GM10266 (cell line): Measurements from ENCODE around the gene SLC37A2.

Experiments used
- DNase-seq: peaks from one replicate; pipeline ENCODE4 v3.0.0; 2012; ENCODE audit errors: extremely low spot score
- TF ChIP-seq, protein P1 (sequence below): IDR thresholded peaks from 2 replicates; pipeline ENCODE4 v1.5.1; 2012; ENCODE audit warnings: mild to moderate bottlenecking, low read depth; ENCODE audit not compliant: control insufficient read depth, insufficient read depth; ENCODE audit errors: missing control alignments

The SLC37A2 gene

DNA sequence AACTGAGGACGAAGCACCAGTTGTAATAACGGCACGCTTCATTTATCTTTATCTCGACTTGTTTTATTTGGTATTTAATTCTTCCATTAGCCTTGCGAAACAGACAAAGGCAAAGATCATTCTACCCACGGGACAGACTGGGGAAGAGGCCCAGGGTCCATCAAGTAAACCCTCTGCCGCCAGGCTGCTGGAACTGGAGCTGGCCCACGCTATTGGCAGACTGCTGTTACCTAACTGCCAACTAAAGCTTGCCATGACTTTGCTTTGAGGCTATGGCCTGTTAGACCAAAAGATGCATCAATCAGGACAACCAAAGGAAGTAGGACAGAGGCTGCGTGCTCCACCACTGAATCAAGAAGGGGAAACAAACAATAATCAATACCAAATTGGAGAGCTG lies 49.1 kb downstream of the SLC37A2 start:
- DNase-seq: no peak
- TF ChIP-seq, protein P1, sequence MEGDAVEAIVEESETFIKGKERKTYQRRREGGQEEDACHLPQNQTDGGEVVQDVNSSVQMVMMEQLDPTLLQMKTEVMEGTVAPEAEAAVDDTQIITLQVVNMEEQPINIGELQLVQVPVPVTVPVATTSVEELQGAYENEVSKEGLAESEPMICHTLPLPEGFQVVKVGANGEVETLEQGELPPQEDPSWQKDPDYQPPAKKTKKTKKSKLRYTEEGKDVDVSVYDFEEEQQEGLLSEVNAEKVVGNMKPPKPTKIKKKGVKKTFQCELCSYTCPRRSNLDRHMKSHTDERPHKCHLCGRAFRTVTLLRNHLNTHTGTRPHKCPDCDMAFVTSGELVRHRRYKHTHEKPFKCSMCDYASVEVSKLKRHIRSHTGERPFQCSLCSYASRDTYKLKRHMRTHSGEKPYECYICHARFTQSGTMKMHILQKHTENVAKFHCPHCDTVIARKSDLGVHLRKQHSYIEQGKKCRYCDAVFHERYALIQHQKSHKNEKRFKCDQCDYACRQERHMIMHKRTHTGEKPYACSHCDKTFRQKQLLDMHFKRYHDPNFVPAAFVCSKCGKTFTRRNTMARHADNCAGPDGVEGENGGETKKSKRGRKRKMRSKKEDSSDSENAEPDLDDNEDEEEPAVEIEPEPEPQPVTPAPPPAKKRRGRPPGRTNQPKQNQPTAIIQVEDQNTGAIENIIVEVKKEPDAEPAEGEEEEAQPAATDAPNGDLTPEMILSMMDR: no peak

DNA sequence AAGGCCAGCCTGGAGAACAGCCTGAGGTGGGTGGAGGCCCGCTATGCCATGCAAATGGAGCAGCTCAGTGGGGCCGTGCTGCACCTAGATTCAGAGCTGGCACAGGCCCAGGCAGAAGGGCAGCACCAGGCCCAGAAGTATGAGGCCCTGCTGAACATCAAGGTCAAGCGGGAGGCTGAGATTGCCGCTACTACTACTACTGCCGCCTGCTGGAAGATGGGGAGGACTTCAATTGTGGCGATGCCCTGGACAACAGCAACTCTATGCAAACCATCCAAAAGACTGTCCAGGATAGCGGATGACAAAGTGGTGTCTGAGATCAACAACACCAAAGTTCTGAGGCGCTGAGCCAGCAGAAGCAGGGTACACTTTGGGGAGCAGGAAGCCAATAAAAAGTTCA lies 51.4 kb downstream of the SLC37A2 start:
- TF ChIP-seq, protein P1: no peak
- no peak for DNase-seq

DNA sequence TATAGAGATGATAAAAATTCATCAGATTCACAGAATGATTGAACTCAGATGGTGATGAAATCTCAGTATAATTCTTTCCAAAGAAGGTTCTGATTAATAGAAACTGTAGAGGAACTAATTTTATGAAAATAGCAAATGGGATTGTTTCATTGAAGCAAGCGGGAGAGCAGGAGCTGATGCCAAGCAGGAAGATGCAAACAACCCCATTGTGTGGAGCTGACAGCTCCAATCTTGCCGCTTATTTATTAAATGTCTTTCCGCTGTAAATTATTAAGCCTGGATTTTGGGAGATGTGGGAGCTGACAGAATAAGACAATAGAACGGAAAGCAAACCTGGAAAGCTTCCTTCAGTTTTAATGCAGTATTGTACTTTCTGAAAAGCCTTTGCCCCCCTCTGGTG lies 54.3 kb downstream of the SLC37A2 start:
- no peak for DNase-seq
- TF ChIP-seq, protein P1: no peak

DNA sequence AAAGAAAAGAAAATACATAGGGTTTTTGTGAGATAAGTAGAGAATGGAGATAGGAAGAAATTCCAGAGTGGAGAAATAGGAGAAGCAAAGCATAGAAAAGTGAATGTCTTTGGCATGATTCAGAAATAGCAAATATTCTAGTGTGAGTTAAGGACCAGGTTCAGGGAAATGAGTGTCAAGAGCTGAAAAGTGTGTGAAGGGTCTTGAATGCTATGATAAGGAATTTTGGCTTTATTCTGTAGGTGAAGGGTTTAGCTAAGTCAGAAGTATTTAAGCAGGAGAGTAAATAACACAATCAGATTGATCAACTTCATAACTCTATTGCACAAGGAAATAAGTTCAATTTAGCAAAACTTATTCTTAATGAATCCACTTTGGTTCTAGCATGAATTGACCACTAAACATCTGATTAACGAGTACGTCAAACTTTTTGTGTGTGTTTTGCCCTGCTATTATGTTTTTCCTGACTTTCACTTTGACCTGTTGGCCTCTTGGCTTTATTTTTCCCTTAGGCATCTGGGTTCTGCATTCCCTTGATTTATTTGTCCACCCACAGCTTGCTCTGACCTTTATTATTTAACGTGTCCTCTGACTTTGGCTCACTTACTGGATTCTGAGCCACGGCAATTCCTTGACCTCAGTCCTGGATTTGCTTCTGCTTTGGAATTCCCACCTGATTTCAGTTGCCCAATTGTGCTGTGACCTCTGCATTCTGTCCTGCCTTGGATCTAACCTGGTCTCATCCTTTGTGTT lies 60.3 kb downstream of the SLC37A2 start:
- TF ChIP-seq, protein P1: no peak

DNA sequence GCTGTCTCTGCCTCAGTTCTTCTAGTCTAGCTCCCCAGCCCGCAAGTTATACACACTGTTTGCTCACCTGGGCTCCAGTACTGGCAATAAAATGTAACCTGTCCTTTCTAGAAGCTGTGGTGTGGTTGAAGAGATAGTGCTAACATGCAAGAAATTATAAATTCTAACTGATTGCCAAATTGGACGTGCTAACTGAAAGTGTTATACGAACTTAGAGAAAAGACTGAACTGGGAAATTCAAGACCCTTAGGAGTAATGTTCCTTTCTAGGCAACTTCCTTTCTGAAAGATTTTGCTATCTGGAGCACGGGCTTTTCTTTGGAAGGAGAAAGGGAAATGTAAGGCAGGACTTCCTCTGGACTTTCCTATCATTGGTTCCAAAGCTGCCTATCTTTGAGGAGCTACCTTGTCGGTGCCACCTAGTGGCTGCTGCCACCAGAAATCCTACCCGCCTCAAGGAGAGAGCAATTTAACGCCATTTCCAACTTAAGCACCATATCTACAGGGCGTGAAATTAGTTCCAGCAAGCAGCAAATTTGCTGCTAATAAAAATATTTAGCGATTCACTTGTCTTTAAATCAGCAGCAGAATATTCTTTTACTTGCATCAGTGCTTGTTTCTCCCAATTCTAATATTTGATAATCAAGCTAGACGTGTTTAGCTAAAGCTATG lies 61.0 kb downstream of the SLC37A2 start:
- DNase-seq: no peak

More for the DNA sequence above, 60.3 kb downstream of the SLC37A2 start:
- DNase-seq: no peak

DNA sequence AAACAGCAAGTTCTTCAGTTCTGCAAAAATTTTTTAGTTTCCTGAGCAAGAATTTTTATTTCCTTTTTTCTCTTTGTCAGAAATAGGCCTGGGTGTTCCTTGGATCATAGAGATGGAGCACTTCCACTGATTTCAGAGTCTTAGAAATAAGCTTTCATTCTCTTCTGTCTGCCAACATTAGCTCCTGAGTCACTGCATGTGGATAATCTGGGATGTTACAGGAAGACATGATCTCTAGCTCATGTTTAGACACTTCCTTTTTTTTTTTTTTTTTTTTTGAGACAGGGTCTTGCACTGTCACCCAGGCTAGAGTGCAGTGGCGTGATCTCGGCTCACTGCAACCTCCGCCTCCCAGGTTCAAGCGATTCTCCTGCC lies 61.5 kb downstream of the SLC37A2 start:
- TF ChIP-seq, protein P1: no peak
- DNase-seq: no peak

More for the DNA sequence above, 61.0 kb downstream of the SLC37A2 start:
- TF ChIP-seq, protein P1: peak; percentile 53

DNA sequence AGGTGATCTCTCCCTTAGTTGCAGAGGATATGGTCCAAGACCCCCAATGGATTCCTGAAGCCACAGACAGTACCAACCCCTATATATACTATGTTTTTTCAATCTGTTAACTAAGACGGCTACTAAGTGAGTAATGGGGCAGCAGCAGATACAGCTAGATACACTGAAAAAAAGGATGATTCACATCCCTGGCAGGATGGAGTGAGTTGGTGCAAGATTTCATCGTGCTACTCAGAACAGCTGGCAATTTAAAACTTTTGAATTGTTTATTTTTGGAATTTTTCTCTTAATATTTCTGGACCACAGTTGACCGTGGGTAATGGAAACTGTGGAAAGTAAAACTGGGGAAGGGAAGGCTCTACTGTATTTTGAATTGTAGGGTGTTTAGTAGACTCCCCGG lies 65.3 kb downstream of the SLC37A2 start:
- DNase-seq: no peak
- TF ChIP-seq, protein P1: no peak
